HUDEP-2 (cell line): ENCODE data around the gene TXNRD1.
"Not testable (repeated sequence)": the region's sequence is repeated elsewhere in the genome, so short reads cannot be mapped to it uniquely, and the experiment has no call there.

Experiments used
- DNase-seq, 76 experiments: peaks; one replicate each; lab custom pipeline; 2025; ENCODE audit not compliant: unreplicated experiment in 76 of 76; lab: John Stamatoyannopoulos, UW

Gene TXNRD1

GRCh38 chr12:104387190-104387589 is 171.6 kb downstream of the TXNRD1 start:
- DNase-seq, result peak in 1 of 76 experiments; percentile 2

GRCh38 chr12:104394086-104394485 is 178.5 kb downstream of the TXNRD1 start:
- not testable (repeated sequence) for DNase-seq
